ACC112 (cell line): Measurements from ENCODE around the gene RPS8.
"Not testable (repeated sequence)": the region's sequence is repeated elsewhere in the genome, so short reads cannot be mapped to it uniquely, and the experiment has no call there.

ENCODE experiments used
- H2AFZ ChIP-seq: fragments of 200-600 bp; sonication (generic); one replicate; pipeline ENCODE4 v1.6.0; 2017; ENCODE audit warnings: antibody characterized with exemption, low read length; ENCODE audit not compliant: unreplicated experiment
- H3K27ac ChIP-seq: fragments of 200-600 bp; sonication (generic); 2 replicates; pipeline ENCODE4 v1.5.1; 2014; ENCODE audit warnings: low read depth, mild to moderate bottlenecking, antibody characterized with exemption, low read length, moderate library complexity
- H3K27me3 ChIP-seq: fragments of 200-600 bp; sonication (generic); 2 replicates; pipeline ENCODE4 v1.6.1; 2014; ENCODE audit warnings: mild to moderate bottlenecking, antibody characterized with exemption, low read length, moderate library complexity, mixed read lengths; ENCODE audit not compliant: insufficient read depth
- H3K36me3 ChIP-seq: fragments of 200-600 bp; sonication (generic); 2 replicates; pipeline ENCODE4 v1.6.1; 2016; ENCODE audit warnings: mild to moderate bottlenecking, antibody characterized with exemption, low read length, moderate library complexity, mixed read lengths; ENCODE audit not compliant: insufficient read depth
- H3K4me1 ChIP-seq: fragments of 200-600 bp; sonication (generic); one replicate; pipeline ENCODE4 v1.6.1; 2016; ENCODE audit warnings: low read length, mixed read lengths; ENCODE audit not compliant: insufficient read depth, unreplicated experiment, control insufficient read depth
- H3K4me3 ChIP-seq: fragments of 200-600 bp; sonication (generic); 2 replicates; pipeline ENCODE4 v1.5.1; 2014; ENCODE audit warnings: mild to moderate bottlenecking, low read depth, low read length
- H3K79me2 ChIP-seq: fragments of 200-600 bp; sonication (generic); one replicate; pipeline ENCODE4 v1.6.0; 2016; ENCODE audit warnings: low read length; ENCODE audit not compliant: control insufficient read depth, unreplicated experiment, insufficient read depth

RPS8 gene

DNA sequence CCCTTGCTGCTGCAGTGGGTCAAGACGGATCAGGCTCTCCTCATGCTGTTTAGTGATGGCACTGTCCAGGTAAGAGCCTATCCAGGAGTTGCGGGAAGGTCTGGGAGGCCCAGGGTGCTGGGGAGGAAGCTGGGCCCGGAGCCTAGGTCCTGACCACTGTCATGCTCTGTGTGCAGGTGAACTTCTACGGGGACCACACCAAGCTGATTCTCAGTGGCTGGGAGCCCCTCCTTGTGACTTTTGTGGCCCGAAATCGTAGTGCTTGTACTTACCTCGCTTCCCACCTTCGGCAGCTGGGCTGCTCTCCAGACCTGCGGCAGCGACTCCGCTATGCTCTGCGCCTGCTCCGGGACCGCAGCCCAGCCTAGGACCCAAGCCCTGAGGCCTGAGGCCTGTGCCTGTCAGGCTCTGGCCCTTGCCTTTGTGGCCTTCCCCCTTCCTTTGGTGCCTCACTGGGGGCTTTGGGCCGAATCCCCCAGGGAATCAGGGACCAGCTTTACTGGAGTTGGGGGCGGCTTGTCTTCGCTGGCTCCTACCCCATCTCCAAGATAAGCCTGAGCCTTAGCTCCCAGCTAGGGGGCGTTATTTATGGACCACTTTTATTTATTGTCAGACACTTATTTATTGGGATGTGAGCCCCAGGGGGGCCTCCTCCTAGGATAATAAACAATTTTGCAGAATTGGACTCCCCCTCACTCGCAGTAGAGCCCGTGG, 30.1 kb downstream of the RPS8 start:
- Histone ChIP-seq H3K79me2 (peaks cover 49% of the 10 kb centered on the region), H3K27ac (peak overlapping the region; percentile 99), H2AFZ (no peak overlapping the region), H3K36me3 (peaks cover 24% of the 10 kb centered on the region; the same call in 1 of the 2 replicates), H3K4me3 (no peak overlapping the region), H3K4me1 (peaks cover 68% of the 10 kb centered on the region), H3K27me3 (no peaks in the 10 kb centered on the region)

DNA sequence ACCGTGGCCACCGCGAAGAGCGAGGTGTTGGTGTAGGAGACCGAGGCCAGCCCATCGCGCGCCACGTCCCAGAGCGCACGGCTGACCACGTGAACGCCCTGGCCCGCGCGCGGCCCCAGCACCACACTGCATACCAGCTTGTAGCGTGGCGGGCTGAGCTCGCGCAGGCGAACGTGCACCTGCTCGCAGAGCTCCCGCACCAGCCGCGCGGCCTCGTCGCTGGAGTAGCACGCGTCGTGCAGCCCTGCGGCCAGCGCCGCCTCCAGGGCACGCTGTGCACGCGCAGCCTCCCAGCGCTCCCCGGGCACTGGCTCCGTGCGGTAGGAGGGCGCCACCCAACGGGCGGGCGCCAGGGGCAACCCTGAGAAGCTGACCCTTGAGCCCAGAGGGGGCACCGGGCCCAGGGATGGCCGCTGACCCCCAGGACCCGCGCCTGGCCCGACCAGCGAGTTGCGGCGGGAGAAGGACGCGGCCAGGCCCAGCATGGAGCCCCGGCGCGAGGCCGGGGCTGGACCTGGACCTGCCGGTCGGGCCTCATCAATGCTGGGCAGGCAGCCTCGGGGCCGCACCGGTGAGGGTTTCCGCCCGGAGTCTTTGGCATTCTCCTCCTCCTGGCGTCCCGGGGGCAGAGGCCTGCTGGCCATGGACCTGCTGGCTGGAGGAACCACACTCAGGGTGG, 30.8 kb downstream of the RPS8 start:
- Histone ChIP-seq H3K4me3 (peak overlapping the region; percentile 3; the same call in 1 of the 2 replicates), H3K4me1 (peaks cover 74% of the 10 kb centered on the region), H3K27me3 (no peaks in the 10 kb centered on the region), H3K79me2 (peaks cover 46% of the 10 kb centered on the region), H3K27ac (peak overlapping the region; percentile 99), H2AFZ (no peak overlapping the region), H3K36me3 (peaks cover 24% of the 10 kb centered on the region; the same call in 1 of the 2 replicates)

DNA sequence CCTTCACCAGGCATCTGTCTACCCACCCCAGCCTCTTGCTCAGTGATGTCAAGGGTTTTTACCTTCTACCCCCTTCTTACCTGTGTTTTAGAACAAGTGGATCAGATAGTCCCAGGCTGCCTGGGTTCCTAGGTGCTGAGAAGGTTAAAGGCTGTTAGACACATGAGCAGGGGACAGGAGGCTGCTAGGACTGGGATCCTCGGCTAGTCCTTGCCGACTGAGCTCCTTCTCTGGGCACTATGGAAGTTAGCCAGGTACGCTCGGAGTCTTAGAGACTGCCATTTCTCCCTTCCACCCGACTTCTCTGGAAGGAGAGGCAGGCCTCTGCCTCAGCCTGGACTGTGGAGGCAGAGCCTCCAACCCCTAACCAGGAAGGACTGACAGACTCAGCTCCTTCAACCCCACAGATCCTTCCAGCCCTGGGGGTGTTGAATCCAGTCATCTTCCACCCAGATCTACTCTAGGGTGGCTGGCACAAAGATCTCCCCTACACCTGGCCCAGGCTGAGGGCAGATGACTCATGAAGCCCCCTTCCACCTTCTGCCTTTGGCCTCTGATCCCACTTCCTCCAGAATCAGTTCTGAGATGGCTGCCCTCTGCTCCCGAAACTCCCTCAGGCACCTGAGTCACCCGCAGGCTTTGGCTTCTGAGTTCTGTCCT, 31.5 kb downstream of the RPS8 start, which contains the start of gene DYNLT4:
Gene DYNLT4 (minus strand): TSS at position 648 of the 660 bp plus-strand sequence. CDS start 683 bp downstream, outside the sequence.
- H3K4me3 ChIP-seq, result peak within 1 kb of the TSS; percentile 72
- H2AFZ ChIP-seq, result no peak within 1 kb of the TSS
- no peaks in the 10 kb centered on the region for H3K27me3 ChIP-seq
- peaks cover 79% of the 10 kb centered on the region for H3K4me1 ChIP-seq
- H3K79me2 ChIP-seq, result peaks cover 39% of the 10 kb centered on the region
- peak within 1 kb of the TSS; percentile 99 for H3K27ac ChIP-seq
- H3K36me3 ChIP-seq, result peaks cover 23% of the 10 kb centered on the region; the same call in 1 of the 2 replicates

DNA sequence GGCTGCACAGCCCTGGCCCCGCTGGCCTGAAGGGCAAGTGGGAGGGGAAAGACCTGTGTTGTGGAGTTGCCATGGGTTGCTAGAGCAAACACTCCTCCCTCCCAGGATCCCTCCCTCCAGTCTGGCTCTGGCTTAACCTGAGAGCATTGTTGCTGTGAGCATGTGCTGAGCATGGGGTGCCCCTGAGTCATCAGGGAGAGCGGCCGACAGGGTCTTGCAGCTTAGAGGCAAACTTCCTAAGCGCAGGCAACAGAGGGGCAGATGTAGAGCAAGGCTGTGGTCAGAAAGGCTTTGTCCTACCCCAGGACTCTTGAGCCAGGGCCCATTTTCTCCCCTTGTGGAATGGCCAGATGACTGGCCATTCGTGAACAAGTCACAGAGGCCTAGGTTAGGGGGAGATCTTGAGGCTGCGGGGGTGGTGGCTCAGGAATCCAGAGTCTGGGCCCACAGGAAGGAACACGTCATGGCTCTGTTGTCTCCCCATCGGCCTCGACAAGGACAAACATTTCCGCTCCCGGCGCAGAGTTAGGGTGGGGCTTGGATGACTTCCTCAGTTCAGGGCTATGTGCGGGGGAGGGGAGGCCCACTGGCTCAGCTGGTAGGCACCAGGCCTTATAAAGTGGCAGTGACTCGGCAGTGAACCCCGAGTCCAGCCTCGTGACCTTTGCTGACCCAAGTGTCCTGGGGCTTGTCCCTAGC, 32.2 kb downstream of the RPS8 start:
- Histone ChIP-seq H3K27ac (peak overlapping the region; percentile 99), H3K4me1 (peaks cover 77% of the 10 kb centered on the region), H3K79me2 (peaks cover 37% of the 10 kb centered on the region), H3K36me3 (peaks cover 17% of the 10 kb centered on the region; the same call in 1 of the 2 replicates), H3K27me3 (no peaks in the 10 kb centered on the region), H2AFZ (no peak overlapping the region), H3K4me3 (peak overlapping the region; percentile 72)

DNA sequence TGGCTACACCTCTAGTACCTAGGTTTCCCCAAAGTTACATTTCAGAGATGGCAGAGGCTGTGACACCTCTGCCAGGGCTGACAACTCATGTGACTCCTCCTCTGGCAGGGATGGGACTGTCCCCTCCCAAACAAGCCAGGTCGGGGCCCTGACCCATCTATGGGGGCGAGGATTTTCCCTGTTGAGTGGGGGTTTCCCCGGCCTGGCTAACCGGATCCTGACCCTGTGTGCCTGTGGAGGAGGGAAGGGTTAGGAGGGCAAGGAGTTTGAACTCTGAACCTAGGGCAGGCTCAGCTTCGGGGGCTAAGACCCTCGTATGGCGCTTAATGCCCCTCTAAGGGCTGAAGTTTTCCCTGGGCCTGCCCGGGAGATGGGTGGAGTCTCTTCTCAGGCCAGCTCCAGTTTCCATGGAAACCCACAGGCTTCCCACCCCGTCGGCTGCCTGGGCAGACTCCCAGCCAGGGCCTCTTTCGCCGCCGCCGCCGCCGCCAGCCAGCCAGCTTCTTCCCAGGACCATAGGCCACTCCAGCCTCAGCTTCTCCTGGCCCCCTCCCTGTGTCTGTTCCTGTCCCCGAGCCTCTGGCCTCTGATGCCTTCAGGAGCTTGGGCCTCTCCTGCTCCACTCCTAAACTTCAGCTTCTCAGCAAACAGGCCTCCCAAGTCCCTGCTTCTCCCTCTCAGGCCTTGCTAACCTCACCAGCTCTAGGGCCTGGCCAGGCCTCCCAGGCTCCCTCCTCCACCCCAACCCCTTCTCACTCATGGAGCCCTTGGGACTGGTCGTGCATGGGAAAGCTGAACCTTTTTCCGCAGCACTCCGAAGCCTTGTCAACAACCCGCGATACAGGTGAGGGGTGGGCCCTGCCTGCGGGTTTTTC, 33.0 kb downstream of the RPS8 start, which contains the start of gene BTBD19:
Gene BTBD19 (plus strand): TSS at position 461 of the 875 bp plus-strand sequence. CDS start 298 bp downstream, at position 759.
- no peaks in the 10 kb centered on the region for H3K27me3 ChIP-seq
- H3K27ac ChIP-seq, result peak within 1 kb of the TSS; percentile 99
- no peak within 1 kb of the TSS for H2AFZ ChIP-seq
- H3K4me3 ChIP-seq, result peak within 1 kb of the TSS; percentile 72
- H3K36me3 ChIP-seq, result peaks cover 17% of the 10 kb centered on the region; the same call in 1 of the 2 replicates
- peaks cover 29% of the 10 kb centered on the region for H3K79me2 ChIP-seq
- peaks cover 69% of the 10 kb centered on the region for H3K4me1 ChIP-seq

DNA sequence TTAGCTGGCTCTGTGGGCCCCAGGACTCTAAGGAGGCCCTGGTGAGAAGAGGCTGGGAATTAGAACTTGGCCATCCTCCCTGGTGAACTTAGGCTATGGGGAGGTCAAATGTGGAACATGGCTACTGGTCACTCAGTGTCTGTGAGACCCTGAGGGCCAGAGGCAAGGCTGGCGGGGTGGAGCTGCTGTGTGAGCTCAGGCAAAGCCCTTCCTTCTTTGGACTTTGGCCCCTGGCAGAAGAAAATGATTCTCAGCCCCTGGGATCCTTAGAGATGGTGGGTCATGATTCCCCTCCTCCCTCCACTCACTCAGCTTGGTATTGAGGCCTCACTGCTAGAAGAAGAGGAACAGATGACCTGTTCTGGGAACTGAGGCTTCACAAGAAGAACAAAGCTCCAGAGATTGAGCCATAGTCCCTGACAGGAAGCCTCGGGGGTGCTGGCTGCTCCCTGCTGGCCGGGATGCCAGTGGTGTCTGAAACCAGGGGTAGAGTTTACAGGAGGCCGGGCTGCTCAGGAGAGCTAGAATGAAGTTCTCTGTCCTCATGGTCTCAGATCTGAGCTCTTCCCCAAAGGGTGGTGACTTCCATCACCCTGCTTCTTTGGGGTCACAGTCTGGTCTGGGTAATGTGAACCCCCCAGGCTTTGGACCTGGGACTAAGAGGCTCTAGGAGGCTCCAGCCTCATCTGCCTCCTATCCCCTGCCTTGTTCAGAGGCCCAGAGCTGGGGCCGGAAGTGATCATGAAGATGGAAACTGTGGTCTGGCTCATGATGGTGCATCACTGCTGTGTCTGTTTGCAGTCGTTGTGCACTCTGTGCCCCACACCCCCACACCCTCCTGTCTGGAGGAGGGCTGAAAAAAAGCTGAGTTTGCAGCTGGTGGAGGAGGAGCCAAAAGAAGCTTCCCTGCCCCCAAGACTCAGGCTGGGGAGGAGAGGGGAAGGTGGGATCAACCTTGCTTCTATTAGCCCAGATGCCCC, 33.9 kb downstream of the RPS8 start:
- peaks cover 64% of the 10 kb centered on the region for H3K4me1 ChIP-seq
- H2AFZ ChIP-seq, result no peak overlapping the region
- peak overlapping the region; percentile 99 for H3K27ac ChIP-seq
- H3K79me2 ChIP-seq, result peaks cover 25% of the 10 kb centered on the region
- H3K4me3 ChIP-seq, result peak overlapping the region; percentile 72
- H3K27me3 ChIP-seq, result no peaks in the 10 kb centered on the region
- peaks cover 13% of the 10 kb centered on the region; the same call in 1 of the 2 replicates for H3K36me3 ChIP-seq

DNA sequence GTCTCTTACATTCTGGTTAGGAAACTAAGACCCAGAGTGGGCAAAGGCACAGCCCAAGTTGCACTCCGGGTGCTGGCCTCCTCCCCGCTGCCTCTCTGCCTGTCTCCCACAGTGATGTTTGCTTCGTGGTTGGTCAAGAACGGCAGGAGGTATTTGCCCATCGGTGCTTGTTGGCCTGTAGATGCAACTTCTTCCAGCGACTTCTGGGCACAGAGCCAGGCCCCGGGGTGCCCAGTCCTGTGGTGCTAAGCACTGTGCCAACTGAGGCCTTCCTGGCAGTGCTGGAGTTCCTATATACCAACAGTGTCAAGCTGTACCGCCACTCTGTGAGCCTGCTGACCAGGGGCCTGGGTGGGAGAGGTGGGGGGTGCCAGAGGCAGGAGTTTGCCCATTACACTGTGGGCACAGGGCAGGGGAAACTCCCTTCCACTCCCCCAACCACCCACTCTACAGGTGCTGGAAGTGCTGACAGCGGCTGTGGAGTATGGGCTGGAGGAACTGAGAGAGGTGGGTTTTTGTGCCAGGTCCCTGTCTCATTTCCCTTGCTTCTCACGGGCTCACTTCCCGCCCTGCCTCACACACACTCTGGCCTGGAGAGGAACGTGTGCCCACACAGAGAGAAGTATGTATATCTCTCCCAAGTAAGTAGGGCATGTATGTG, 34.9 kb downstream of the RPS8 start:
- Histone ChIP-seq H3K27ac (peak overlapping the region; percentile 99), H3K4me3 (peak overlapping the region; percentile 72; the same call in 1 of the 2 replicates), H3K79me2 (peaks cover 29% of the 10 kb centered on the region), H3K4me1 (peaks cover 67% of the 10 kb centered on the region), H3K36me3 (peaks cover 12% of the 10 kb centered on the region; the same call in 1 of the 2 replicates), H3K27me3 (no peaks in the 10 kb centered on the region), H2AFZ (no peak overlapping the region)

DNA sequence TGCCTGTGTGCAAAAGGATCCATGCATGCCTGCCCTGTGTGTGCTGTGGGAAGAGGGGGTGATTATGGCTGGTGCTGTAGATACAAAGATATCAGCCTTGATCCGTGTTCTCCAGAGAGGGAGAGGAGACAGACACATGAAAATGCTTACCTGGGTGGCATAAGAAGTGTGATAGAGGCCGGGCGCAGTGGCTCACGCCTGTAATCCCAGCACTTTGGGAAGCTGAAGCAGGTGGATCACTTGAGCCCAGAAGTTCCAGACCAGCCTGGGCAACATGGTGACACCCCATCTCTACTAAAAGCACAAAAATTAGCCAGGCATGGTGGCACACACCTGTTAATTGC, 35.4 kb downstream of the RPS8 start:
- not testable (repeated sequence) for H2AFZ ChIP-seq, H3K4me3 ChIP-seq, H3K27me3 ChIP-seq
- peaks cover 12% of the 10 kb centered on the region; the same call in 1 of the 2 replicates for H3K36me3 ChIP-seq
- H3K79me2 ChIP-seq, result peaks cover 29% of the 10 kb centered on the region
- H3K4me1 ChIP-seq, result peaks cover 68% of the 10 kb centered on the region
- peak overlapping the region; percentile 99 for H3K27ac ChIP-seq
